ENCODE results near the gene IPO8. TPM values are rescaled to one million over a fixed set of nuclear protein-coding genes. Genes with fewer than 3 reads are reported as not detected.

IPO8 gene
- total RNA-seq, 1 experiment from 2014 or later, result 50.4 TPM

DNA sequence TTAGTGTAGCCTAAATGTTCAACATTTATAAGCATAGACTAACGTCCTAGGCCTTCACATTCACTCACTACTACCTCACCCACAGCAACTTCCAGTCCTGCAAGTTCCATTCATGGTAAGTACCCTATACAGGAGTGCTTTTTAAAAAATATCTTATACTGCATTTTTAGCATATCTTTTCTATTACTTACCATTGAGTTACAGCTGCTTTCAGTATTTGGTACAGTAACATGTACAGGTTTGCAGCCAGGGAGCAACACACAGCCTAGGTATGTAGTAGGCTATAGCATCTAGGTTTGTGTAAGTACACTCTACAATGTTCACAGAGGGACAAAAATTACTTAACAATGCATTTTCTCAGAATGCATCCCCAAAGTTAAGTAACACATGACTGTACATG is 17.4 kb downstream of the IPO8 start:
- Histone ChIP-seq H3K4me1 (no peaks in the 10 kb centered on the region), H3K27me3 (replicated peaks; ENCODE audit: control insufficient read depth, insufficient read depth, low read length) (no peaks in the 10 kb centered on the region), H3K4me3 (ENCODE audit: low read depth, low read length) (no peak overlapping the region), H3K9me3 (no peaks in the 10 kb centered on the region), H3K36me3 (ENCODE audit: control insufficient read depth, insufficient read depth, low read length) (peaks cover 3% of the 10 kb centered on the region)
- no TSS peak for BruUV-seq (replicated peaks)
- TF ChIP-seq, protein P1, sequence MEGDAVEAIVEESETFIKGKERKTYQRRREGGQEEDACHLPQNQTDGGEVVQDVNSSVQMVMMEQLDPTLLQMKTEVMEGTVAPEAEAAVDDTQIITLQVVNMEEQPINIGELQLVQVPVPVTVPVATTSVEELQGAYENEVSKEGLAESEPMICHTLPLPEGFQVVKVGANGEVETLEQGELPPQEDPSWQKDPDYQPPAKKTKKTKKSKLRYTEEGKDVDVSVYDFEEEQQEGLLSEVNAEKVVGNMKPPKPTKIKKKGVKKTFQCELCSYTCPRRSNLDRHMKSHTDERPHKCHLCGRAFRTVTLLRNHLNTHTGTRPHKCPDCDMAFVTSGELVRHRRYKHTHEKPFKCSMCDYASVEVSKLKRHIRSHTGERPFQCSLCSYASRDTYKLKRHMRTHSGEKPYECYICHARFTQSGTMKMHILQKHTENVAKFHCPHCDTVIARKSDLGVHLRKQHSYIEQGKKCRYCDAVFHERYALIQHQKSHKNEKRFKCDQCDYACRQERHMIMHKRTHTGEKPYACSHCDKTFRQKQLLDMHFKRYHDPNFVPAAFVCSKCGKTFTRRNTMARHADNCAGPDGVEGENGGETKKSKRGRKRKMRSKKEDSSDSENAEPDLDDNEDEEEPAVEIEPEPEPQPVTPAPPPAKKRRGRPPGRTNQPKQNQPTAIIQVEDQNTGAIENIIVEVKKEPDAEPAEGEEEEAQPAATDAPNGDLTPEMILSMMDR (IDR thresholded peaks at IDR 0.05; ENCODE audit: insufficient read depth in 1 of 2, low read depth in 1 of 2, low read length in 1 of 2, severe bottlenecking in 1 of 2, unreplicated experiment in 1 of 2), result no peak
- Mint-ChIP-seq H3K4me3 (ENCODE audit: unreplicated experiment) (no peak overlapping the region), H3K9me3 (ENCODE audit: unreplicated experiment) (no peaks in the 10 kb centered on the region), H3K36me3 (ENCODE audit: insufficient read depth, unreplicated experiment) (peaks cover 35% of the 10 kb centered on the region), H3K27me3 (ENCODE audit: insufficient read depth, unreplicated experiment) (no peaks in the 10 kb centered on the region), H3K27ac (ENCODE audit: unreplicated experiment) (no peak overlapping the region), H3K4me1 (ENCODE audit: low read depth, unreplicated experiment) (no peaks in the 10 kb centered on the region)
- intact Hi-C loops (cut with micrococcal nuclease; ENCODE audit: unreplicated experiment), result no loop called here
- ChIA-PET POLR2A (no interaction called here), CTCF (no interaction called here)
- no peak for DNase-seq

GRCh38 chr12:30661210-30661609 is 34.5 kb downstream of the IPO8 start:
- no peak for DNase-seq
- ChIA-PET POLR2A (no interaction called here), CTCF (no interaction called here)
- H3K27ac Mint-ChIP-seq (ENCODE audit: unreplicated experiment), result no peak overlapping the region
- intact Hi-C loops (cut with micrococcal nuclease; ENCODE audit: unreplicated experiment), result no loop called here
- peaks cover 49% of the 10 kb centered on the region for H3K36me3 Mint-ChIP-seq (ENCODE audit: insufficient read depth, unreplicated experiment)
- TF ChIP-seq, protein P1 (IDR thresholded peaks at IDR 0.05; ENCODE audit: insufficient read depth in 1 of 2, low read depth in 1 of 2, low read length in 1 of 2, severe bottlenecking in 1 of 2, unreplicated experiment in 1 of 2), result no peak
- no peaks in the 10 kb centered on the region for H3K9me3 Mint-ChIP-seq (ENCODE audit: unreplicated experiment)
- Histone ChIP-seq H3K36me3 (ENCODE audit: control insufficient read depth, insufficient read depth, low read length) (peaks cover 3% of the 10 kb centered on the region; the same call in 1 of the 2 replicates), H3K27me3 (replicated peaks; ENCODE audit: control insufficient read depth, insufficient read depth, low read length) (no peaks in the 10 kb centered on the region), H3K4me3 (ENCODE audit: low read depth, low read length) (no peak overlapping the region), H3K4me1 (no peaks in the 10 kb centered on the region), H3K9me3 (no peaks in the 10 kb centered on the region)
- BruUV-seq (replicated peaks), result no TSS peak
- no peaks in the 10 kb centered on the region for H3K27me3 Mint-ChIP-seq (ENCODE audit: insufficient read depth, unreplicated experiment)
- no peak overlapping the region for H3K4me3 Mint-ChIP-seq (ENCODE audit: unreplicated experiment)
- H3K4me1 Mint-ChIP-seq (ENCODE audit: low read depth, unreplicated experiment), result no peaks in the 10 kb centered on the region

DNA sequence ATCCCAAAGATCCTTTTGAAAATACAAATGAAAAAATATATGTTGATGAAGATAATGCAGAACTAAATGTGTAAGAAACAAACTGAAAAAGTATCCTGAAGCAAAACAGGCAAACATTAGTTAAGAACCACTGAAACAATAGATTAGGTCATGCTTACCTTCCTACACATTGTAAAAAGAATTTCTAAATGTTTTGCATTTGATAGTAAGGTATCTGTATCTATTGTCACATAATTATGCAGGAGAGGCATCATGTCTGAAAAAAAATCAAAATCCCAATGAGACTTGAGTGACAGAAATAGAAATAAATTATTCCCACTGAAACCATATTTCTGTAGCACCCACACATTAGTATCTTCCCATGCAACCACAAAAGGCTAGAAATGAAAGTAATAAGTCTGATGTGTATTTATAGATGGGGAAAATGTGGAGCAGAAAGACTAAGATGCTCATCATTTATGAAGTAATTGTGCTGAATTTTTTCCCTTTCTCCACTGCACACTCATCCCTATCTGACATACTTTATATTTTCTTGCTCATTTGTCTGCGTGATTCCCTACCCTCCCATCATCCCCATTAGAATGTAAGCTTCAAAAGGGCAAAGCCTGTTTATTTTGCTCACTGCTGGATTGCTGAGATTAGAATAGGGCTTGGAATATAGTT is 43.5 kb downstream of the IPO8 start:
- no peaks in the 10 kb centered on the region for H3K4me1 Mint-ChIP-seq (ENCODE audit: low read depth, unreplicated experiment)
- intact Hi-C loops (cut with micrococcal nuclease; ENCODE audit: unreplicated experiment), result no loop called here
- H3K9me3 Mint-ChIP-seq (ENCODE audit: unreplicated experiment), result no peaks in the 10 kb centered on the region
- CTCF ChIA-PET, result interaction anchor here (0.6 kb wide), 1 partner anchor 44 kb away, joined by 6 read pairs; the partner anchor contains the start of gene IPO8
- POLR2A ChIA-PET, result no interaction called here
- Histone ChIP-seq H3K27me3 (replicated peaks; ENCODE audit: control insufficient read depth, insufficient read depth, low read length) (no peaks in the 10 kb centered on the region), H3K36me3 (ENCODE audit: control insufficient read depth, insufficient read depth, low read length) (no peaks in the 10 kb centered on the region), H3K9me3 (no peaks in the 10 kb centered on the region), H3K4me3 (ENCODE audit: low read depth, low read length) (no peak overlapping the region), H3K4me1 (no peaks in the 10 kb centered on the region)
- TF ChIP-seq, protein P1 (IDR thresholded peaks at IDR 0.05; ENCODE audit: insufficient read depth in 1 of 2, low read depth in 1 of 2, low read length in 1 of 2, severe bottlenecking in 1 of 2, unreplicated experiment in 1 of 2), result no peak
- H3K27ac Mint-ChIP-seq (ENCODE audit: unreplicated experiment), result no peak overlapping the region
- no peaks in the 10 kb centered on the region for H3K27me3 Mint-ChIP-seq (ENCODE audit: insufficient read depth, unreplicated experiment)
- H3K36me3 Mint-ChIP-seq (ENCODE audit: insufficient read depth, unreplicated experiment), result peaks cover 8% of the 10 kb centered on the region
- no peak overlapping the region for H3K4me3 Mint-ChIP-seq (ENCODE audit: unreplicated experiment)
- no peak for DNase-seq
- BruUV-seq (replicated peaks), result no TSS peak

Measured in Caco-2 (cell line).